DMS79 (cell line): Measurements from ENCODE around the gene GNPDA2.

ENCODE experiments used
- DNase-seq: peaks from one replicate; lab custom pipeline; 2025; lab: John Stamatoyannopoulos, UW

GNPDA2 gene

GRCh38 chr4:44678094-44679041 lies 48.0 kb downstream of the GNPDA2 start, which contains the start of gene GUF1:
Gene GUF1, plus strand, starts transcription at chr4:44678420. Its CDS starts 203 bp downstream, at chr4:44678623.
- DNase-seq = peak; percentile 51

GRCh38 chr4:44675366-44675765 lies 51.0 kb downstream of the GNPDA2 start:
- no peak for DNase-seq

- DNase-seq = no peak
Measured at GRCh38 chr4:44674471-44674870, 51.9 kb downstream of the GNPDA2 start.

DNA sequence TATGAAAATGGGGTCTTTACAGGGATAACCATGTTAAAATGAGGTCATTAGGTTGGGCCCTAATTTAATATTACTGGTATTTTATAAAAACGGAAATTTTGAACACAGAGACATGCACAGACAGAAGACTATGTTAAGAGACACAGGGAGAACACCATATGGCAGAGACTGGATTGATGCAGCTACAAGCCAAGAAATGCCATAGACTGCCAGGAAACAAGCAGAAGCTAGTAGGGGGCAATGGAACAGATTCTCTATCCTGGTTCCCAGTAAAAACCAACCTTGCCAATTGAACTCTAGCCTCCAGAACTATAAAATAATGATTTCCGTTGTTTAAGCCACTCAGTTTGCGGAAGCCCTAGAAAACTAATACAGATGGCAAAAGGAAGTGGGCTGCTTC lies 54.7 kb downstream of the GNPDA2 start:
- no peak for DNase-seq

GRCh38 chr4:44670506-44671199 lies 55.7 kb downstream of the GNPDA2 start:
- DNase-seq = no peak

DNA sequence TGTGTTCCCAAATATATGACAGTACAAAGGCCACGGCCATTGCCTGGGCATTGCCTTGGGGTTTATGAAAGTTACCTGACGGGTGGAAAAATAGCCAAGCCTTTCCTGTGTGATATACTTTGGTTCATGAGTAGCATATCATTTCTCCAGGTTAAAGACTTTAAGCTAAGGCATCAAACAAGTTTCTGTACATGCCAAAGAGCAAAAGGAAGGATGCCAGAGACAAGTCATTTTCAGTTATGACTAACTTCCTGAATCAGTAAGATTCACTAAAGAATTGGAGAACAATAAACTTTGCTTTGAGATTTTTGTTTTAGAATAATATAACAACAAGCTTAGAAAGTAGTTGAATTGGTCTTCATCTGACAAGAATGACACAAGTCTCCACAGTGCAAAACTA lies 57.8 kb downstream of the GNPDA2 start:
- no peak for DNase-seq

DNA sequence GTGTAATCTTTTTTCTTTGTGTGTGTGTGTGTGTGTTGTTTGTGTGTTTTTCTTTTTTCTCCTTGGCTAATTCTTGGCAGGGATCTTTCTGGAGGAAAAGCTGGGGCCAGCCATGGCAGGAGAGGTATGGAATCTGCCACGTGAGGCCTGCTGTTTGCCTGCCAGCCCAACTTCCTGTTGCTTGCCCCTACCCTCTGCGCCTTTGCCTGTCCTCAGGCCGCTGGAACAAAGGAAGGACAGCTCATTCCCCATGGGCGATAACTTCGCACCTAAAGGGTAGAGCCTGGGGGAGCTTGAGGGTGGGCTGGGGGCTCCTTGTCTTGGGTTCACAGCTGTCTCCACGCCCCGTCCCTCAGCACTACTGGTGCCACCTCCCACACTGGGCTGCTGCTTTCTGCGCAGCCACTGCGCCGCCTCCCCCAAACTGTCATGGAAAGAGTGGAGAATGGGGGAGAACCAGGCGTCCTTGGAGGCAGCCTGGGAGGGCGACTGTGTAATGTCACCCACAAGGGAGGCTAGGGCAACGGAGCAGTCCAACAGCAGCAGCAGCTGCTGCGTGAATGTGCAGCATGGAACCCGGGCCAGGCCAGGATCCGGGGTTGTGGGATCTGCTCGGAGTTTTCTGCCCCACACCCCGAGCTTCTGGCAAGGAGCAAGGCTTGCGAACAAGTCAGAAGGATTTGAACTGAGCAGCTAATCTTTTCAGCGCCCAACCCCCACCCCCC lies 62.7 kb downstream of the GNPDA2 start:
- DNase-seq = no peak

DNA sequence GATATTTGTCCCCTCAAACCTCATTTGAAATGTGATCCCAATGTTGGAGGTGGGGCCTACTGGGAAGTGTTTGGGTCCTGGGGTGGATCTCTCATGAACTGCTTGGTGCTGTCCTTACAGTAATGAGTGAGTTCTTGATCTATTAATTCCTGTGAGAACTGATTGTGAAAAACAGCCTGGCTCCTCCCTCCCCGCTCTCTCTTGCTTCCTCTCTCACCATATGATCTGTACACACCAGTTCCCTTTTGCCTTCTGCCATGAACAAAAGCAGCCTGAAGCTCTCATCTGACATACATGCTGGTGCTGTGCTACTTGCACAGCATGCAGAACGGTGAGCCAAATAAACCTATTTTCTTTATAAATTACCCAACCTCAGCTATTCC lies 63.7 kb downstream of the GNPDA2 start:
- no peak for DNase-seq

DNA sequence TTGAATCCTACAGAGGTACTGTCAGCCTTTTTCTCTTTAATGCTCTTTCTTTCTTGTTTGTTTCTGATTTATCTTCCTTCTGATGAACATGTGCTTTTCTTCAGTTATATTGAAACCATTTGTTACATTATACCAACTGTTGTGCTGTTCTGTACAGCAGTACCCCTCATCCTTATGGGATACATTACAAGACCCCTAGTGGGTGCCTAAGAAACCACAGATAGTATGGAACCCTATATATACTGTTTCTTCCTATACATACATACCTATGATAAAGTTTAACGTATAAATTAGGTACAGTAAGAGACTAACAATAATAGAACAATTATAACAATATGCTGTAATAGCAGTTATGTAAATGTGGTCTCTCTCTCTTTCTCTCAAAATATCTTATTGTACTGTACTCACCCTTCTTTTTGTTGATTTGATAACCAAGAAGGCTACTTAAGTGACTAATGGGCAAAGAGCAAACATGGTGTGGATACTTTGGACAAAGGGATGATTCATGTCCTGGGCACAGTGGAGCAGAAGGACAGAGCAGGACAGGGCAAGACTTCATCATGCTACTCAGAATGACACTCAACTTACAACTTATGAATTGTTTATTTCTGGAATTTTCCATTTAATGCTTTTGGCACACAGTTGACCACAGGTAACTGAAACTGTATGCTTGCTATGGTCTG lies 64.3 kb downstream of the GNPDA2 start:
- DNase-seq = no peak

- no peak for DNase-seq
Measured at GRCh38 chr4:44660396-44660795, 66.0 kb downstream of the GNPDA2 start.

DNA sequence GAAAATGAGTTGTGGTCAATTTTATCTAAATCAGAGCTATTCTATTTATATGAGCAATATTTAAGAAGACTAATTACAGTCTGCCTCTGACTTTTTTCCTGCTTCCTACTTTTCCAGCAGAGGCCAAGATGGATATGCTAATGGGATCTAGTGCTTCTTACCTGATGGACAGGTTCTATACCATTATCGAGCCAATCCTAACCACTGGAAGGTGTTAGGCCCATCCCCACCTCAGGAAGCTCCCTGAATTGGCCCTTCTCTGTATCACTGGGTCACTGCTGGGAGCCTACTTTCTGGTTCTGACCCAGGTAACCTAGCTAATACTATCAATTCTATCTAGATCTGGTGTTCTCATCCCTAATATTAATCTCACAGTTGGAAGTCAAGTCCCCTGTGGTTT lies 74.4 kb downstream of the GNPDA2 start:
- no peak for DNase-seq
